ENCODE data around the gene POLR1D.

The POLR1D gene

GRCh38 chr13:27672025-27672424 lies 50.3 kb downstream of the POLR1D start:
- no peak for DNase-seq

All from anterior cingulate cortex (tissue), 58 donors.